Right atrium auricular region (tissue), 2 donors: ENCODE measurements around the gene DNAJB6. TPM values are rescaled to one million over a fixed set of nuclear protein-coding genes. Genes with fewer than 3 reads are reported as not detected.

Experiments
- DNase-seq: peaks from one replicate; pipeline ENCODE4 v3.0.0-alpha.2; 2019; ENCODE audit warnings: low spot score
- H3K27ac ChIP-seq, 2 donors: fragments of 200-600 bp; sonication (generic); 1 replicate in 1 of 2; 2 replicates in 1 of 2; pipeline ENCODE4 v1.5.1; 2016 to 2019
- H3K27me3 ChIP-seq, 2 donors: fragments of 200-600 bp; sonication (generic); one replicate each; pipeline versions ENCODE4 v1.5.1 to v1.6.0; 2017 to 2019
- H3K36me3 ChIP-seq: fragments of 200-600 bp; sonication (generic); one replicate; pipeline ENCODE4 v1.5.1; 2016
- H3K4me1 ChIP-seq, 2 donors: fragments of 200-600 bp; sonication (generic); one replicate each; pipeline versions ENCODE4 v1.5.1 to v1.6.0; 2017 to 2019
- H3K4me3 ChIP-seq, 2 donors: fragments of 200-600 bp; sonication (generic); 1 replicate in 1 of 2; 2 replicates in 1 of 2; pipeline ENCODE4 v1.5.1; 2017 to 2019; ENCODE audit warnings: mild to moderate bottlenecking in 1 of 2, moderate library complexity in 1 of 2
- H3K9me3 ChIP-seq, 2 donors: fragments of 200-600 bp; sonication (generic); one replicate each; pipeline ENCODE4 v1.5.1; 2019
- CTCF ChIP-seq, 2 donors: fragments of 200-600 bp; sonication (generic); IDR thresholded peaks; one replicate each; pipeline ENCODE4 v1.5.1; 2019; ENCODE audit warnings: antibody characterized with exemption in 2 of 2
- total RNA-seq, 2 donors: library from RNA; depleted of rRNA; stranded (reverse); fragments of >200 nt; gene quantifications; one replicate each; pipeline ENCODE4 v1.1.0, GENCODE V29; 2016

Gene DNAJB6
- total RNA-seq, 2 donors from 2014 or later = 134 to 137 TPM

GRCh38 chr7:157294773-157295172 lies 42.0 kb upstream of the DNAJB6 start:
- Histone ChIP-seq H3K27ac (no peak overlapping the region), H3K36me3 (no peaks in the 10 kb centered on the region), H3K27me3 (no peaks in the 10 kb centered on the region), H3K9me3 (no peaks in the 10 kb centered on the region), H3K4me3 (no peak overlapping the region), H3K4me1 (no peaks in the 10 kb centered on the region)
- DNase-seq = no peak
- no peak for TF ChIP-seq CTCF (IDR thresholded peaks at IDR 0.05)

DNA sequence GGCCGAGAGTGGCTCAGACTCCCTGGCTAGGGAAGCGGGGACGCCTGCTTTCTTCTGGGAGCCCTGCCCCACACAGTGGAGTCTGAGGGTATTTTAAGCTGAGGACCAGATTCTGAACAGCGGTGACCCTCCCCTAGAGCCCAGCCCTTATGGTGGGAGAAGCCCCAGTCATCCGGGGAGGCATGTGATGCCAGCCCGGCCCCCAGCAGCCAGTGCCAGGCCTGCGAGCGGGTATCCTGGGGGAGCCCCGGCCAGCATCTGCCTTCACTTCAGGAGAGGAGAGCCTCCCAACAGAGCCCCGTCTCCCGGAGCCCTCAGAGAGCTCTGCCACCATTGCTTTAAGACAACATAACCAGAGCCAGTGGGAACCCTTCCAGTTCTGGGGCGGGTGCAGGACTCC lies 41.5 kb upstream of the DNAJB6 start:
- H3K4me3 ChIP-seq = no peak overlapping the region
- no peak for TF ChIP-seq CTCF (IDR thresholded peaks at IDR 0.05)
- H3K9me3 ChIP-seq = no peaks in the 10 kb centered on the region

GRCh38 chr7:157297185-157297584 lies 39.6 kb upstream of the DNAJB6 start:
- Histone ChIP-seq H3K9me3 (no peaks in the 10 kb centered on the region), H3K4me1 (no peaks in the 10 kb centered on the region), H3K27ac (no peak overlapping the region), H3K27me3 (no peaks in the 10 kb centered on the region), H3K36me3 (no peaks in the 10 kb centered on the region), H3K4me3 (no peak overlapping the region)
- no peak for TF ChIP-seq CTCF (IDR thresholded peaks at IDR 0.05)
- DNase-seq = no peak

More for the DNA sequence above, 41.5 kb upstream of the DNAJB6 start:
- H3K36me3 ChIP-seq = no peaks in the 10 kb centered on the region
- no peaks in the 10 kb centered on the region for H3K27me3 ChIP-seq
- no peak overlapping the region for H3K27ac ChIP-seq
- DNase-seq = no peak
- no peaks in the 10 kb centered on the region for H3K4me1 ChIP-seq

DNA sequence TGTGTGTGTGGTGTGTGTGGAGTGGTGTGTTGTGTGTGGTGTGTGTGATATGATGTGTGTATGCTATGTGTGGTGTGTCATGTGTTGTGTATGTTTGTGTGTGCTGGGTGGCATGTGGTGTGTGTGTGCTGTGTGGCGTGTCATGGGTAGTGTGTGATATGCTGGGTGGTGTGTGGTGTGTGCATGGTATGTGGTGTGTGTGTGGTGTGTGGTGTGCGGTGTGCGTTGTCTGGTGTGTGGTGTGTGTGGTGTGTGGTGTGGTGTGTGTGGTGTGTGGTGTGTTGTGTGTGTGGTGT lies 37.5 kb upstream of the DNAJB6 start:
- no peaks in the 10 kb centered on the region for H3K4me1 ChIP-seq

DNA sequence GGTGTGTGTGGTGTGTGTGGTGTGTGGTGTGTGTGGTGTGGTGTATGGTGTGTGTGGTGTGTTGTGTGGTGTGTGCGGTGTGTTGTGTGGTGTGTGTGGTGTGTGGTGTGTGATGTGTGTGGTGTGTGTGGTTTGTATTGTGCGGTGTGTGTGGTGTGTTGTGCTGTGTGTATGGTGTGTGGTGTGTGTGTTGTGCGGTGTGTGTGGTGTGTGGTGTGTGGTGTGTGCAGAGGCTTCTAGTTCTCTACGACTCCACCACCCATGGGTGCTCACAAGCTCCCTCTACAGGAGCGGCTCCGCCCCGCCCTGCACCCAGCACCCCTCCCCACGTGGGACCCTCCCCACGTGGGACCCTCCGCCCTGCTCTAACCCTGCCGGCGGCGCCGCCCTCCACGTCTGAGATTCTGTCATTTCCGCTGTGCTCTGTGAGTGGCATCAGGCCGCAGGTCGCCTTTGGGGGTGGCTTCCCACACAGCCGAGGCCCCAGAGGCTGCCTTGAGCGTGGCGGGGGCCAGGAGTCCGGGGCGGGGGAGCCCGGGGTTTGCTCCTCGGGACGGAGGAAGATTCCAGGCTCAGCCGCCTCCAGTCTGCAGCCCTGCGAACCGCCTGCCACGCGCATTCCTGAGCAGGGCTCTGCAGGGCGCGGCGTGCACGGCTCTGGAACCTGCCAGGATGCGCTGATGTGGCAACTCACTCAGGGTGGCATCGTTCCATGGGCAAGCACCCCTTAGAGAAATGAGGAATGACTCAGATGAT lies 37.0 kb upstream of the DNAJB6 start:
- no peak for DNase-seq
- Histone ChIP-seq H3K36me3 (no peaks in the 10 kb centered on the region), H3K4me1 (no peaks in the 10 kb centered on the region), H3K27ac (no peak overlapping the region), H3K27me3 (no peaks in the 10 kb centered on the region), H3K9me3 (no peaks in the 10 kb centered on the region), H3K4me3 (no peak overlapping the region)
- TF ChIP-seq CTCF (IDR thresholded peaks at IDR 0.05) = no peak

More for the DNA sequence above, 37.5 kb upstream of the DNAJB6 start:
- H3K9me3 ChIP-seq = no peaks in the 10 kb centered on the region
- no peaks in the 10 kb centered on the region for H3K27me3 ChIP-seq
- H3K36me3 ChIP-seq = no peaks in the 10 kb centered on the region
- no peak overlapping the region for H3K27ac ChIP-seq
- DNase-seq = no peak
- no peak overlapping the region for H3K4me3 ChIP-seq
- TF ChIP-seq CTCF (IDR thresholded peaks at IDR 0.05) = no peak

GRCh38 chr7:157300369-157300825 lies 36.4 kb upstream of the DNAJB6 start:
- H3K27ac ChIP-seq = no peak overlapping the region
- H3K4me1 ChIP-seq = no peaks in the 10 kb centered on the region
- no peak overlapping the region for H3K4me3 ChIP-seq
- no peak for DNase-seq
- H3K36me3 ChIP-seq = no peaks in the 10 kb centered on the region
- no peaks in the 10 kb centered on the region for H3K9me3 ChIP-seq
- no peaks in the 10 kb centered on the region for H3K27me3 ChIP-seq
- no peak for TF ChIP-seq CTCF (IDR thresholded peaks at IDR 0.05)
